IMR-90 (cell line): ENCODE results near the gene SPATA3. TPM values are rescaled to one million over a fixed set of nuclear protein-coding genes. Genes with fewer than 3 reads are reported as not detected.

Experiments
- ATAC-seq: fragments of 200-7000 bp; cut with Tn5 transposase; 2 replicates; pipeline ENCODE4 v1.9.1; 2020; ENCODE audit warnings: low read depth, mild to moderate bottlenecking, moderate library complexity
- BruUV-seq: library from RNA; stranded (reverse); fragments of 400-500 nt; replicated peaks from 2 replicates; lab custom pipeline; 2021; lab: Mats Ljungman, UMichigan
- CTCF ChIA-PET: fragments of 300-600 bp; formaldehyde crosslinking; extraction: SDS; loops from one replicate; lab custom pipeline; 2021; ENCODE audit warnings: antibody characterized with exemption; lab: Yijun Ruan, JAX
- POLR2A ChIA-PET: fragments of 300-600 bp; sonication (Branson Sonifier 250); formaldehyde crosslinking; loops from one replicate; lab custom pipeline; 2022; ENCODE audit warnings: antibody characterized with exemption; ENCODE audit not compliant: unreplicated experiment; lab: Charles Lee
- DNase-seq: peaks from one replicate; pipeline ENCODE4 v3.0.0; 2013
- H2AFZ ChIP-seq: replicated peaks from 2 replicates; pipeline ENCODE3; 2013; ENCODE audit warnings: low read length, mild to moderate bottlenecking; ENCODE audit not compliant: poor library complexity
- H2AK5ac ChIP-seq: 2 replicates; pipeline ENCODE4 v1.6.1; 2013; ENCODE audit warnings: low read depth, low read length, inconsistent platforms
- H2AK9ac ChIP-seq: replicated peaks from 2 replicates; pipeline ENCODE3; 2013; ENCODE audit warnings: mild to moderate bottlenecking, low read depth, low read length, moderate library complexity; ENCODE audit not compliant: poor library complexity
- H2BK120ac ChIP-seq: 2 replicates; pipeline ENCODE4 v1.6.1; 2013; ENCODE audit warnings: low read depth, low read length, inconsistent platforms
- H2BK15ac ChIP-seq: 3 replicates; pipeline ENCODE4 v1.6.1; 2013; ENCODE audit warnings: low read depth, low read length, inconsistent platforms
- H2BK20ac ChIP-seq: 2 replicates; pipeline ENCODE4 v1.6.1; 2013; ENCODE audit warnings: low read depth, mild to moderate bottlenecking, inconsistent platforms, low read length, moderate library complexity
- H2BK5ac ChIP-seq: 2 replicates; pipeline ENCODE4 v1.6.1; 2013; ENCODE audit warnings: mild to moderate bottlenecking, low read depth, low read length, inconsistent platforms; ENCODE audit not compliant: poor library complexity, severe bottlenecking
- H3K14ac ChIP-seq: replicated peaks from 2 replicates; pipeline ENCODE4 v1.6.1; 2013; ENCODE audit warnings: low read depth, low read length, inconsistent platforms
- H3K18ac ChIP-seq: 2 replicates; pipeline ENCODE4 v1.6.1; 2013; ENCODE audit warnings: low read depth, low read length, control low read depth
- H3K23ac ChIP-seq: 2 replicates; pipeline ENCODE4 v1.6.1; 2013; ENCODE audit warnings: low read depth, low read length, inconsistent platforms
- H3K27ac ChIP-seq: 2 replicates; pipeline ENCODE4 v1.5.1; 2013; ENCODE audit warnings: mild to moderate bottlenecking, control low read depth, low read length; ENCODE audit not compliant: insufficient read depth
- H3K27me3 ChIP-seq: 2 replicates; pipeline ENCODE4 v1.6.1; 2013; ENCODE audit warnings: low read length; ENCODE audit not compliant: control insufficient read depth, insufficient read depth
- H3K36me3 ChIP-seq: 2 replicates; pipeline ENCODE4 v1.6.1; 2013; ENCODE audit warnings: low read length, mixed read lengths; ENCODE audit not compliant: control insufficient read depth, insufficient read depth
- H3K4ac ChIP-seq: 2 replicates; pipeline ENCODE4 v1.6.1; 2013; ENCODE audit warnings: low read depth, low read length, inconsistent platforms
- H3K4me1 ChIP-seq: 2 replicates; pipeline ENCODE4 v1.6.1; 2013; ENCODE audit warnings: low read length, mixed read lengths; ENCODE audit not compliant: control insufficient read depth, insufficient read depth
- H3K4me2 ChIP-seq: 2 replicates; pipeline ENCODE4 v1.6.1; 2013; ENCODE audit warnings: low read depth, mild to moderate bottlenecking, control low read depth, low read length, moderate library complexity
- H3K4me3 ChIP-seq: 2 replicates; pipeline ENCODE4 v1.5.1; 2013; ENCODE audit warnings: low read depth, mild to moderate bottlenecking, control low read depth, low read length, moderate library complexity; ENCODE audit not compliant: insufficient read depth
- H3K56ac ChIP-seq: 2 replicates; pipeline ENCODE4 v1.6.1; 2013; ENCODE audit warnings: low read length, inconsistent platforms; ENCODE audit not compliant: insufficient read depth; ENCODE audit errors: extremely low read depth
- H3K79me1 ChIP-seq, 2 experiments: 2 replicates each; pipeline ENCODE4 v1.6.1; 2013; ENCODE audit warnings: low read length in 2 of 2, inconsistent platforms in 1 of 2, low read depth in 1 of 2
- H3K9ac ChIP-seq: 2 replicates; pipeline ENCODE4 v1.6.1; 2013; ENCODE audit warnings: low read depth, low read length, control low read depth
- H3K9me1 ChIP-seq: 2 replicates; pipeline ENCODE4 v1.6.1; 2013; ENCODE audit warnings: low read length, inconsistent platforms; ENCODE audit not compliant: insufficient read depth
- H3K9me3 ChIP-seq: 2 replicates; pipeline ENCODE4 v1.6.1; 2013; ENCODE audit warnings: low read length; ENCODE audit not compliant: control insufficient read depth, insufficient read depth
- H4K20me1 ChIP-seq: 2 replicates; pipeline ENCODE4 v1.6.1; 2013; ENCODE audit warnings: low read length, inconsistent platforms; ENCODE audit not compliant: insufficient read depth
- H4K5ac ChIP-seq: 2 replicates; pipeline ENCODE4 v1.6.1; 2013; ENCODE audit warnings: mild to moderate bottlenecking, low read depth, low read length, control low read depth
- H4K8ac ChIP-seq, 2 experiments: 2 replicates each; pipeline ENCODE4 v1.6.1; 2013; ENCODE audit warnings: low read depth in 2 of 2, low read length in 2 of 2, control low read depth in 1 of 2, inconsistent platforms in 1 of 2
- H4K91ac ChIP-seq: 2 replicates; pipeline ENCODE4 v1.6.1; 2013; ENCODE audit warnings: low read depth, low read length, inconsistent platforms; ENCODE audit not compliant: insufficient read depth
- BHLHE40 ChIP-seq: fragments of 150-350 bp; IDR thresholded peaks from 2 replicates; pipeline ENCODE4 v1.6.1; 2016; ENCODE audit warnings: mild to moderate bottlenecking, low read depth, low read length
- CEBPB ChIP-seq: IDR thresholded peaks from 2 replicates; pipeline ENCODE4 v1.6.1; 2012; ENCODE audit warnings: low read depth, low read length, improper control_type of control experiment
- CHD1 ChIP-seq: IDR thresholded peaks from 2 replicates; pipeline ENCODE4 v1.6.1; 2012; ENCODE audit warnings: low read depth, low read length, improper control_type of control experiment
- FOS ChIP-seq: fragments of 150-350 bp; IDR thresholded peaks from 2 replicates; pipeline ENCODE4 v1.6.1; 2016; ENCODE audit warnings: low read depth, low read length
- MAFK ChIP-seq: IDR thresholded peaks from 2 replicates; pipeline ENCODE4 v1.6.1; 2012; ENCODE audit warnings: low read depth, low read length, improper control_type of control experiment
- MAZ ChIP-seq: IDR thresholded peaks from 2 replicates; pipeline ENCODE4 v1.6.1; 2012; ENCODE audit warnings: low read depth, mild to moderate bottlenecking, low read length, improper control_type of control experiment, moderate library complexity, borderline replicate concordance
- MXI1 ChIP-seq: IDR thresholded peaks from 2 replicates; pipeline ENCODE4 v1.6.1; 2012; ENCODE audit warnings: low read depth, mild to moderate bottlenecking, low read length, moderate library complexity, borderline replicate concordance
- NFE2L2 ChIP-seq: fragments of 150-350 bp; IDR thresholded peaks from 2 replicates; pipeline ENCODE4 v1.6.1; 2016; ENCODE audit warnings: low read depth, mild to moderate bottlenecking, low read length
- POLR2A ChIP-seq: IDR thresholded peaks from 2 replicates; pipeline ENCODE4 v1.6.1; 2012; ENCODE audit warnings: mild to moderate bottlenecking, low read depth, low read length
- RAD21 ChIP-seq: IDR thresholded peaks from 2 replicates; pipeline ENCODE4 v1.6.1; 2012; ENCODE audit warnings: low read length, improper control_type of control experiment
- RCOR1 ChIP-seq: IDR thresholded peaks from 2 replicates; pipeline ENCODE4 v1.6.1; 2012; ENCODE audit warnings: mild to moderate bottlenecking, low read length, improper control_type of control experiment; ENCODE audit not compliant: insufficient replicate concordance
- RFX5 ChIP-seq: IDR thresholded peaks from 2 replicates; pipeline ENCODE4 v1.8.0; 2012; ENCODE audit warnings: low read depth, mild to moderate bottlenecking, low read length, moderate library complexity
- SMC3 ChIP-seq: fragments of 150-350 bp; IDR thresholded peaks from 2 replicates; pipeline ENCODE4 v1.6.1; 2016; ENCODE audit warnings: low read depth, mild to moderate bottlenecking, antibody characterized with exemption, low read length, moderate library complexity
- WGBS, 2 experiments: methylation state at CpG; one replicate each; pipeline versions ENCODE4 v1.1.5 to v1.1.7; 2013; ENCODE audit warnings: missing lambda C conversion rate in 2 of 2; ENCODE audit not compliant: insufficient read length in 1 of 2; ENCODE audit errors: extremely low coverage in 2 of 2; 5-methylcytosine and 5-hydroxymethylcytosine counted together
- dilution Hi-C: fragments of 300-500 bp; cut with HindIII; formaldehyde crosslinking; loops from one replicate; pipeline ENCODE4 v1.14.3; 2018; ENCODE audit warnings: low sequenced_read_pairs; ENCODE audit not compliant: unreplicated experiment
- in situ Hi-C: fragments of 300-500 bp; cut with MboI; formaldehyde crosslinking; loops from 3 replicates; pipeline ENCODE4 v1.14.3; 2019; ENCODE audit warnings: low sequenced_read_pairs, inconsistent platforms, mixed read lengths
- intact Hi-C: fragments of 100-400 bp; cut with micrococcal nuclease; formaldehyde crosslinking; loops from 2 replicates; pipeline ENCODE4 v1.10.0; 2022
- polyA plus RNA-seq, 3 experiments: library from polyadenylated mRNA; depleted of rRNA; stranded (reverse); fragments of >200 nt; gene quantifications; 2 replicates each; pipeline ENCODE4 v1.2.3, GENCODE V29; 2012; ENCODE audit warnings: low replicate concordance in 1 of 3
- total RNA-seq: library from RNA; depleted of rRNA; stranded (reverse); fragments of >200 nt; gene quantifications from 2 replicates; pipeline ENCODE4 v1.2.3, GENCODE V29; 2012
- TF ChIP-seq, protein P1 (sequence below): conservative IDR thresholded peaks from 2 replicates; pipeline ENCODE4 v1.5.1; 2012; ENCODE audit warnings: mild to moderate bottlenecking, low read depth, low read length, improper control_type of control experiment
- TF ChIP-seq, protein P2 (sequence below): fragments of 150-350 bp; IDR thresholded peaks from 2 replicates; pipeline ENCODE4 v1.6.1; 2016; ENCODE audit warnings: low read depth, mild to moderate bottlenecking, low read length, moderate library complexity, borderline replicate concordance
- TF ChIP-seq, protein P3 (sequence below): fragments of 150-350 bp; IDR thresholded peaks from 2 replicates; pipeline ENCODE4 v1.6.1; 2017; ENCODE audit warnings: mild to moderate bottlenecking, antibody characterized with exemption, low read length, low read depth

The SPATA3 gene
- total and polyA plus RNA-seq, 2 of the 4 experiments (the other 2 are of a cell fraction), result not detected

DNA sequence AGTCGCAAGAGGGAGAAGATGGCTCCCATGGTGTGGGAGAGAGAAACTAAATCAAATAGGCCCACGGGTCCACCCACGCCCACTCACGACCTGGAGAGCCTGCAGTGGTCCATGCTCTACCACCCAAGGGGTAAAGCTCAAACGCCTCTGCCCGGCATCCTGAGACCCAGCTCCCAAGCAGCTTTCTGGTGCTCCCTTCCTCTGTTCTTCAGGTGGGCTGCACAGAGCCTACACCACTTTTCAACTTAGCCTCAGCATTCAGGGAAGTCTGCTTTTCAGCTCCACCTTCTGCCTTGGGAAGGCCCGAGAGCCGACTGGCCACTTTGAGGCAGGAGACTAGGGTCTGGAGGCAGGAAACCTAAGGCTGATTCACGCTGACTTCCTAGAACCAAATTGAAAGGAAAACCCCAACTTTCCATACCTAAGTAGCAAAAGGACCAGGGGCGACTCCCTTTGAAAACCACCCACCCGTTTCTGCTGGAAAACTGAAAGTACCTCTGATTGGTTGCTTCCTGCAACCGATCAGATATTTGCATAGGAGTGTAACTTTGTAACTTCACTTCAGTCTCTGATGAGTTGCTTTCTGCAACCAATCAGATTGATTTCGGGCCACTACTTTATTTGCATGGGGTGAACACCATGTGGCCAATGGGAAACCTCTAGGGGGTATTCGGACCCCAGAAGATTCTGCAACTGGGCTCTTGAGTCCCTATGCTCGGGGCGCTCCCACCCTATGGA, 26.8 kb upstream of the SPATA3 start:
- no TSS peak for BruUV-seq
- Histone ChIP-seq H2AK5ac (no peak overlapping the region), H2BK20ac (no peak overlapping the region), H3K9me1 (no peaks in the 10 kb centered on the region), H4K8ac (no peak overlapping the region), H3K14ac (no peak overlapping the region), H2AFZ (peak overlapping the region; percentile 26), H3K27ac (no peak overlapping the region), H3K4ac (no peak overlapping the region), H3K9me3 (no peaks in the 10 kb centered on the region), H2BK5ac (no peak overlapping the region), H3K27me3 (peaks cover 4% of the 10 kb centered on the region), H2AK9ac (no peak overlapping the region), H4K20me1 (no peaks in the 10 kb centered on the region), H3K23ac (no peak overlapping the region), H3K18ac (no peak overlapping the region), H3K9ac (no peak overlapping the region), H3K56ac (no peak overlapping the region), H2BK120ac (no peak overlapping the region), H4K91ac (no peak overlapping the region), H3K36me3 (no peaks in the 10 kb centered on the region), H3K4me3 (0 out of 2 replicates have a peak overlapping the region, but pooled peaks have one; percentile 11), H3K79me1 (no peaks in the 10 kb centered on the region), H2BK15ac (no peak overlapping the region), H3K4me1 (0 out of 2 replicates have a peak, but pooled peaks cover 2% of the 10 kb centered on the region), H3K4me2 (peak overlapping the region; percentile 45), H4K5ac (no peak overlapping the region)
- DNase-seq (no peak), ATAC-seq (no peak)
- ChIA-PET POLR2A (no interaction called here), CTCF (no interaction called here)
- dilution Hi-C loops (no loop called here), in situ Hi-C loops (no loop called here), intact Hi-C loops (no loop called here)
- WGBS, 2 experiments, result 60% methylated on average over 1 of the region's 16 CpGs; no CpG with 5 or more reads in 1 of the 2 experiments
- no peak for TF ChIP-seq CEBPB
- TF ChIP-seq SMC3, result no peak
- TF ChIP-seq RFX5, result no peak
- no peak for TF ChIP-seq FOS
- TF ChIP-seq, protein P1, sequence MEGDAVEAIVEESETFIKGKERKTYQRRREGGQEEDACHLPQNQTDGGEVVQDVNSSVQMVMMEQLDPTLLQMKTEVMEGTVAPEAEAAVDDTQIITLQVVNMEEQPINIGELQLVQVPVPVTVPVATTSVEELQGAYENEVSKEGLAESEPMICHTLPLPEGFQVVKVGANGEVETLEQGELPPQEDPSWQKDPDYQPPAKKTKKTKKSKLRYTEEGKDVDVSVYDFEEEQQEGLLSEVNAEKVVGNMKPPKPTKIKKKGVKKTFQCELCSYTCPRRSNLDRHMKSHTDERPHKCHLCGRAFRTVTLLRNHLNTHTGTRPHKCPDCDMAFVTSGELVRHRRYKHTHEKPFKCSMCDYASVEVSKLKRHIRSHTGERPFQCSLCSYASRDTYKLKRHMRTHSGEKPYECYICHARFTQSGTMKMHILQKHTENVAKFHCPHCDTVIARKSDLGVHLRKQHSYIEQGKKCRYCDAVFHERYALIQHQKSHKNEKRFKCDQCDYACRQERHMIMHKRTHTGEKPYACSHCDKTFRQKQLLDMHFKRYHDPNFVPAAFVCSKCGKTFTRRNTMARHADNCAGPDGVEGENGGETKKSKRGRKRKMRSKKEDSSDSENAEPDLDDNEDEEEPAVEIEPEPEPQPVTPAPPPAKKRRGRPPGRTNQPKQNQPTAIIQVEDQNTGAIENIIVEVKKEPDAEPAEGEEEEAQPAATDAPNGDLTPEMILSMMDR, result no peak
- TF ChIP-seq POLR2A, result no peak
- TF ChIP-seq MAFK, result no peak
- TF ChIP-seq, protein P2, sequence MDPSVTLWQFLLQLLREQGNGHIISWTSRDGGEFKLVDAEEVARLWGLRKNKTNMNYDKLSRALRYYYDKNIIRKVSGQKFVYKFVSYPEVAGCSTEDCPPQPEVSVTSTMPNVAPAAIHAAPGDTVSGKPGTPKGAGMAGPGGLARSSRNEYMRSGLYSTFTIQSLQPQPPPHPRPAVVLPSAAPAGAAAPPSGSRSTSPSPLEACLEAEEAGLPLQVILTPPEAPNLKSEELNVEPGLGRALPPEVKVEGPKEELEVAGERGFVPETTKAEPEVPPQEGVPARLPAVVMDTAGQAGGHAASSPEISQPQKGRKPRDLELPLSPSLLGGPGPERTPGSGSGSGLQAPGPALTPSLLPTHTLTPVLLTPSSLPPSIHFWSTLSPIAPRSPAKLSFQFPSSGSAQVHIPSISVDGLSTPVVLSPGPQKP, result no peak
- TF ChIP-seq MXI1, result no peak
- TF ChIP-seq BHLHE40, result no peak
- no peak for TF ChIP-seq RCOR1
- TF ChIP-seq, protein P3, sequence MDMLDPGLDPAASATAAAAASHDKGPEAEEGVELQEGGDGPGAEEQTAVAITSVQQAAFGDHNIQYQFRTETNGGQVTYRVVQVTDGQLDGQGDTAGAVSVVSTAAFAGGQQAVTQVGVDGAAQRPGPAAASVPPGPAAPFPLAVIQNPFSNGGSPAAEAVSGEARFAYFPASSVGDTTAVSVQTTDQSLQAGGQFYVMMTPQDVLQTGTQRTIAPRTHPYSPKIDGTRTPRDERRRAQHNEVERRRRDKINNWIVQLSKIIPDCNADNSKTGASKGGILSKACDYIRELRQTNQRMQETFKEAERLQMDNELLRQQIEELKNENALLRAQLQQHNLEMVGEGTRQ, result no peak
- TF ChIP-seq MAZ, result no peak
- no peak for TF ChIP-seq CHD1
- no peak for TF ChIP-seq RAD21
- no peak for TF ChIP-seq NFE2L2
